Measurements from ENCODE around the gene SHMT2. TPM values are rescaled to one million over a fixed set of nuclear protein-coding genes. Genes with fewer than 3 reads are reported as not detected.

SHMT2 gene
- total and polyA plus RNA-seq, 9 of the 15 experiments (the other 6 are each of a cell fraction or from before 2014, with no cell fraction given): 46.1 to 319 (median 115) TPM

DNA sequence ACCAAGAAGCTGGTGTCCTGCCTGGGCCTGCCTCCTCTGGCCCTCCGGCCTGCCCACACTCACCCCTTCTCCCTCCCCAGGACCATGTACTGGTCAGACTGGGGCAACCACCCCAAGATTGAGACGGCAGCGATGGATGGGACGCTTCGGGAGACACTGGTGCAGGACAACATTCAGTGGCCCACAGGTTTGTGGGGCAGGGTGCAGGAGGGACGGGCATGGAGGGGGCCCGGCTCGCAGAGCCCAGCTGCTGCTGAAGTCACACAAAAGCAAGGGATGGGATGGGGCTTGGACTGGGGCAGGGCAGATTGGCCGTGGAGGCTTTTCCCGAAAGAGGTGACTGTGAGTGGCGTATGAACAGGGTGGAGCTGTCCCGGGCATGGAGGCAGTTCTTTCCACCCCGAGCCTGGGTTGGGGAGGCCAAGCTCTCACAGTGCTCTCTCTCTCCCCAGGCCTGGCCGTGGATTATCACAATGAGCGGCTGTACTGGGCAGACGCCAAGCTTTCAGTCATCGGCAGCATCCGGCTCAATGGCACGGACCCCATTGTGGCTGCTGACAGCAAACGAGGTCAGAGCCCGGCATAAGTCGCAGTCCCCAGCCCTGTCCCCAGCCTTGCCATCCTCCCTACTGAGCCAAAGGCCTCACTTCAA, 20.8 kb upstream of the SHMT2 start:
- 12% methylated on average over 22 of the region's 22 CpGs for WGBS (ENCODE audit: insufficient coverage, low coverage, missing lambda C conversion rate)
- no peak overlapping the region; a peak in 1 of 4 replicates for H3K9ac ChIP-seq (ENCODE audit: insufficient read depth in 1 of 2, low read depth in 2 of 2, low read length in 2 of 2)
- TF ChIP-seq ZNF316 (IDR thresholded peaks at IDR 0.05): no peak
- TF ChIP-seq ZBED1 (IDR thresholded peaks at IDR 0.05): no peak
- H3K27me3 ChIP-seq (ENCODE audit: control insufficient read depth in 2 of 2, insufficient read depth in 2 of 2, low read length in 2 of 2): peaks cover 28 to 77% of the 10 kb centered on the region in 2 experiments; a peak in 4 of 5 replicates
- DNase-seq (ENCODE audit: extremely low read depth in 1 of 4, low spot score in 3 of 4): no peak
- ChIA-PET CTCF (ENCODE audit: low intra/inter-chr PET ratio) (interaction anchor here (1.1 kb wide), 1 partner anchor 30 kb away, joined by 5 read pairs; no protein-coding TSS in a partner anchor), POLR2A (interaction anchor here (0.8 kb wide), 1 partner anchor 12 kb away, joined by 3 read pairs; no protein-coding TSS in a partner anchor)
- peaks cover 2% of the 10 kb centered on the region for H3K9me1 ChIP-seq (ENCODE audit: control insufficient read depth, insufficient read depth, low read length)
- no peak; the same call in 2 of the 3 replicates for ATAC-seq
- no peak for FAIRE-seq
- intact Hi-C loops (cut with micrococcal nuclease) (no loop called here), in situ Hi-C loops (cut with MboI) (loop anchor here (5.0 kb wide), 1 partner anchor 34 kb away; no protein-coding TSS in a partner anchor)
- no peak overlapping the region for H3K27ac ChIP-seq (ENCODE audit: extremely low read depth, low read depth, low read length)
- no peak overlapping the region for H3K4me3 ChIP-seq
- H3K9me3 ChIP-seq (replicated peaks; ENCODE audit: control insufficient read depth, insufficient read depth, low read depth, low read length): no peaks in the 10 kb centered on the region
- no peaks in the 10 kb centered on the region for H3K79me2 ChIP-seq (ENCODE audit: control insufficient read depth, insufficient read depth, low read length)
- no TSS peak for BruUV-seq (replicated peaks)
- no peak overlapping the region for H2AFZ ChIP-seq (ENCODE audit: low read depth, low read length)
- peaks cover 14% of the 10 kb centered on the region for H4K20me1 ChIP-seq (replicated peaks; ENCODE audit: control insufficient read depth, insufficient read depth, low read length)
- no peaks in the 10 kb centered on the region for H3K36me3 ChIP-seq (ENCODE audit: control insufficient read depth, insufficient read depth, low read length)
- no peak overlapping the region for H3K4me2 ChIP-seq (ENCODE audit: insufficient read depth, low read length)
- H3K4me1 ChIP-seq (replicated peaks in 1 of 2; ENCODE audit: control insufficient read depth in 2 of 2, insufficient read depth in 2 of 2, low read length in 2 of 2): peaks cover 4 to 45% of the 10 kb centered on the region in 2 experiments; a peak in 3 of 5 replicates

DNA sequence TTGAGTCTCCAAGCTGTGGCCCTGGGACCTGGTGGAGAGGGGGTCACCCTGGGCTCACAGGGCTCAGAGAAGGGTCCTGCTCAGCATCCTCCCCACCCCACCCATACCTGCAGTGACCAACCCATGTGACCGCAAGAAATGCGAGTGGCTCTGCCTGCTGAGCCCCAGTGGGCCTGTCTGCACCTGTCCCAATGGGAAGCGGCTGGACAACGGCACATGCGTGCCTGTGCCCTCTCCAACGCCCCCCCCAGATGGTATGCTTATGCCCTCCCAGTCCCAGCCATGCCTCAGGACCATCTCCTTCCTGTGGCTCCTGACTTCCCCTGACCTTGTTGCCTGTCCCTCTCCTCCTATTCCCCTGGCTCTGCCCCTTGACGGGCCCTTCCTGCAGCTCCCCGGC, 19.6 kb upstream of the SHMT2 start:
- no peak overlapping the region for H3K27ac ChIP-seq (ENCODE audit: extremely low read depth, low read depth, low read length)
- BruUV-seq (replicated peaks): no TSS peak
- no peak overlapping the region for H3K4me3 ChIP-seq
- H2AFZ ChIP-seq (ENCODE audit: low read depth, low read length): no peak overlapping the region
- no peaks in the 10 kb centered on the region for H3K36me3 ChIP-seq (ENCODE audit: control insufficient read depth, insufficient read depth, low read length)
- H3K27me3 ChIP-seq (ENCODE audit: control insufficient read depth in 2 of 2, insufficient read depth in 2 of 2, low read length in 2 of 2): peaks cover 20 to 70% of the 10 kb centered on the region in 2 experiments; a peak in 4 of 5 replicates
- ATAC-seq: no peak
- intact Hi-C loops (cut with micrococcal nuclease) (no loop called here), in situ Hi-C loops (cut with MboI) (loop anchor here (5.0 kb wide), 1 partner anchor 32 kb away; no protein-coding TSS in a partner anchor)
- H3K9me1 ChIP-seq (ENCODE audit: control insufficient read depth, insufficient read depth, low read length): peaks cover 2% of the 10 kb centered on the region
- 5% methylated on average over 8 of the region's 8 CpGs for WGBS (ENCODE audit: insufficient coverage, low coverage, missing lambda C conversion rate)
- TF ChIP-seq ZKSCAN8 (CRISPR knock-in tag; IDR thresholded peaks at IDR 0.05) (no peak), ZNF561 (CRISPR knock-in tag; conservative IDR thresholded peaks at IDR 0.05) (no peak), EZH2 (IDR thresholded peaks at IDR 0.05; ENCODE audit: borderline replicate concordance, low read depth, low read length) (no peak), XRCC4 (IDR thresholded peaks at IDR 0.05; ENCODE audit: extremely low read depth, insufficient read depth, insufficient read length) (no peak), ZNF586 (CRISPR knock-in tag; conservative IDR thresholded peaks at IDR 0.05) (no peak)
- TF ChIP-seq, protein P1, sequence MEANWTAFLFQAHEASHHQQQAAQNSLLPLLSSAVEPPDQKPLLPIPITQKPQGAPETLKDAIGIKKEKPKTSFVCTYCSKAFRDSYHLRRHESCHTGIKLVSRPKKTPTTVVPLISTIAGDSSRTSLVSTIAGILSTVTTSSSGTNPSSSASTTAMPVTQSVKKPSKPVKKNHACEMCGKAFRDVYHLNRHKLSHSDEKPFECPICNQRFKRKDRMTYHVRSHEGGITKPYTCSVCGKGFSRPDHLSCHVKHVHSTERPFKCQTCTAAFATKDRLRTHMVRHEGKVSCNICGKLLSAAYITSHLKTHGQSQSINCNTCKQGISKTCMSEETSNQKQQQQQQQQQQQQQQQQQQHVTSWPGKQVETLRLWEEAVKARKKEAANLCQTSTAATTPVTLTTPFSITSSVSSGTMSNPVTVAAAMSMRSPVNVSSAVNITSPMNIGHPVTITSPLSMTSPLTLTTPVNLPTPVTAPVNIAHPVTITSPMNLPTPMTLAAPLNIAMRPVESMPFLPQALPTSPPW (CRISPR knock-in tag; IDR thresholded peaks at IDR 0.05): no peak
- TF ChIP-seq, protein P2, sequence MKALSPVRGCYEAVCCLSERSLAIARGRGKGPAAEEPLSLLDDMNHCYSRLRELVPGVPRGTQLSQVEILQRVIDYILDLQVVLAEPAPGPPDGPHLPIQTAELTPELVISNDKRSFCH (CRISPR knock-in tag; IDR thresholded peaks at IDR 0.05): no peak
- TF ChIP-seq, protein P2 (tag; IDR thresholded peaks at IDR 0.05): no peak
- ChIA-PET POLR2A (interaction anchor here (1.2 kb wide), 1 partner anchor 21 kb away, joined by 4 read pairs; no protein-coding TSS in a partner anchor), CTCF (ENCODE audit: low intra/inter-chr PET ratio) (interaction anchor here (0.6 to 7.2 kb wide), 2 partner anchors 28 to 423 kb away, joined by 3 to 186 read pairs; a partner anchor contains a TSS)
- H4K20me1 ChIP-seq (replicated peaks; ENCODE audit: control insufficient read depth, insufficient read depth, low read length): peaks cover 22% of the 10 kb centered on the region
- H3K79me2 ChIP-seq (ENCODE audit: control insufficient read depth, insufficient read depth, low read length): no peaks in the 10 kb centered on the region
- FAIRE-seq: no peak
- H3K4me1 ChIP-seq (replicated peaks in 1 of 2; ENCODE audit: control insufficient read depth in 2 of 2, insufficient read depth in 2 of 2, low read length in 2 of 2): peaks cover 9 to 45% of the 10 kb centered on the region in 2 experiments; a peak in 4 of 5 replicates
- no peak overlapping the region for H3K4me2 ChIP-seq (ENCODE audit: insufficient read depth, low read length)
- no peak for DNase-seq (ENCODE audit: extremely low read depth in 1 of 4, low spot score in 3 of 4)
- H3K9ac ChIP-seq (ENCODE audit: insufficient read depth in 1 of 2, low read depth in 2 of 2, low read length in 2 of 2): no peak overlapping the region
- H3K9me3 ChIP-seq (replicated peaks; ENCODE audit: control insufficient read depth, insufficient read depth, low read depth, low read length): no peaks in the 10 kb centered on the region

Data from K562 (cell line).